HCT116 (cell line): ENCODE data around the gene ADAMTS1. TPM values are rescaled to one million over a fixed set of nuclear protein-coding genes. Genes with fewer than 3 reads are reported as not detected.

ENCODE experiments used
- ATAC-seq: fragments of 200-7000 bp; cut with Tn5 transposase; 2 replicates; pipeline ENCODE4 v1.9.1; 2020; ENCODE audit warnings: mild to moderate bottlenecking, moderate library complexity
- BruUV-seq: library from RNA; stranded (reverse); fragments of 400-500 nt; replicated peaks from 2 replicates; lab custom pipeline; 2021; lab: Mats Ljungman, UMichigan
- CTCF ChIA-PET: fragments of 300-600 bp; sonication (Branson Sonifier 250); formaldehyde crosslinking; loops from one replicate; lab custom pipeline; 2021; ENCODE audit warnings: antibody characterized with exemption; lab: Charles Lee
- POLR2A ChIA-PET: fragments of 300-600, 350-600 bp; sonication (Branson Sonifier 250); formaldehyde crosslinking; loops from one replicate; lab custom pipeline; 2021; ENCODE audit warnings: antibody characterized with exemption; lab: Charles Lee
- RAD21 ChIA-PET, 2 experiments: fragments of 300-600 bp; sonication (Branson Sonifier 250); formaldehyde crosslinking; loops; one replicate each; lab custom pipeline; 2023; ENCODE audit warnings: low total read pairs in 2 of 2; ENCODE audit not compliant: uncharacterized antibody in 2 of 2, unreplicated experiment in 2 of 2, low non-redundant PET in 1 of 2; lab: Charles Lee
- DNase-seq: peaks from one replicate; pipeline ENCODE4 v3.0.0-alpha.2; 2010; ENCODE audit warnings: low read depth, low spot score
- H2AFZ ChIP-seq: fragments of 200-600 bp; shearing (Covaris generic), sonication (generic); 2 replicates; pipeline ENCODE4 v1.6.1; 2017; ENCODE audit warnings: low read depth, mixed run types, mixed read lengths, antibody characterized with exemption, low read length; ENCODE audit not compliant: poor library complexity, severe bottlenecking
- H3K27ac ChIP-seq: 2 replicates; pipeline ENCODE4 v1.5.1; 2012; ENCODE audit warnings: low read depth, low read length
- H3K27me3 ChIP-seq: fragments of 200-600 bp; sonication (generic); 2 replicates; pipeline ENCODE4 v1.6.1; 2016; ENCODE audit warnings: mixed run types, low read length, mixed read lengths; ENCODE audit not compliant: insufficient read depth
- H3K36me3 ChIP-seq, 2 experiments: fragments of 200-500 bp in 1 of 2; fragments of 200-600 bp in 1 of 2; sonication (Bioruptor generic) in 1 of 2; sonication (generic) in 1 of 2; 2 replicates each; pipeline versions ENCODE4 v1.5.1 to v1.6.1; 2014 to 2016; ENCODE audit warnings: low read length in 2 of 2, inconsistent platforms in 1 of 2, mixed read lengths in 1 of 2, mixed run types in 1 of 2; ENCODE audit not compliant: insufficient read depth in 2 of 2, control insufficient read depth in 1 of 2
- H3K4me1 ChIP-seq, 2 experiments: fragments of 200-600 bp in 1 of 2; sonication (generic) in 1 of 2; 2 replicates each; pipeline versions ENCODE4 v1.5.1 to v1.6.1; 2012 to 2017; ENCODE audit warnings: low read length in 2 of 2, inconsistent platforms in 1 of 2, mild to moderate bottlenecking in 1 of 2, mixed read lengths in 1 of 2, mixed run types in 1 of 2, moderate library complexity in 1 of 2; ENCODE audit not compliant: insufficient read depth in 2 of 2, control insufficient read depth in 1 of 2
- H3K4me2 ChIP-seq: fragments of 200-600 bp; sonication (generic); 2 replicates; pipeline ENCODE4 v1.6.1; 2017; ENCODE audit warnings: mixed run types, low read length, mixed read lengths
- H3K4me3 ChIP-seq, 2 experiments: fragments of 200-600 bp in 1 of 2; sonication (generic) in 1 of 2; replicated peaks in 1 of 2; 2 replicates each; pipeline ENCODE4 v1.5.1; 2011 to 2016; ENCODE audit warnings: low read length in 2 of 2, control low read depth in 1 of 2, low read depth in 1 of 2, mild to moderate bottlenecking in 1 of 2, mixed read lengths in 1 of 2, mixed run types in 1 of 2
- H3K79me2 ChIP-seq: fragments of 200-600 bp; sonication (generic); 2 replicates; pipeline ENCODE4 v1.6.1; 2017; ENCODE audit warnings: mild to moderate bottlenecking, mixed run types, low read length, moderate library complexity, mixed read lengths; ENCODE audit not compliant: insufficient read depth
- H3K9ac ChIP-seq: fragments of 200-600 bp; sonication (generic); 2 replicates; pipeline ENCODE4 v1.6.1; 2016; ENCODE audit warnings: low read length, mixed read lengths
- H3K9me2 ChIP-seq: fragments of 200-600 bp; sonication (generic), shearing (Covaris generic); 2 replicates; pipeline ENCODE4 v1.6.1; 2017; ENCODE audit warnings: mixed run types, mild to moderate bottlenecking, moderate library complexity; ENCODE audit not compliant: insufficient read depth
- H3K9me3 ChIP-seq, 2 experiments: fragments of 200-500 bp in 1 of 2; fragments of 200-600 bp in 1 of 2; sonication (Bioruptor generic) in 1 of 2; sonication (generic) in 1 of 2; 2 replicates each; pipeline ENCODE4 v1.6.1; 2014 to 2017; ENCODE audit warnings: low read length in 2 of 2, mixed read lengths in 2 of 2, inconsistent platforms in 1 of 2, low read depth in 1 of 2, mild to moderate bottlenecking in 1 of 2, mixed run types in 1 of 2, moderate library complexity in 1 of 2; ENCODE audit not compliant: control insufficient read depth in 1 of 2, insufficient read depth in 1 of 2
- H4K20me1 ChIP-seq: fragments of 200-600 bp; sonication (generic), shearing (Covaris generic); 2 replicates; pipeline ENCODE4 v1.6.1; 2017; ENCODE audit warnings: mixed run types, mild to moderate bottlenecking, moderate library complexity; ENCODE audit not compliant: insufficient read depth
- CBX3 ChIP-seq: IDR thresholded peaks from 2 replicates; pipeline ENCODE4 v1.6.1; 2012; ENCODE audit warnings: low read depth
- EGR1 ChIP-seq: IDR thresholded peaks from 2 replicates; pipeline ENCODE4 v1.6.1; 2012; ENCODE audit warnings: low read depth
- ELF1 ChIP-seq: IDR thresholded peaks from 2 replicates; pipeline ENCODE4 v1.6.1; 2012; ENCODE audit warnings: low read depth, borderline replicate concordance
- POLR2AphosphoS5 ChIP-seq: IDR thresholded peaks from 2 replicates; pipeline ENCODE4 v1.6.1; 2011; ENCODE audit warnings: mild to moderate bottlenecking, low read depth, low read length, moderate library complexity
- SRF ChIP-seq: IDR thresholded peaks from 2 replicates; pipeline ENCODE4 v1.6.1; 2012; ENCODE audit warnings: low read depth
- TCF7L2 ChIP-seq: IDR thresholded peaks from 2 replicates; pipeline ENCODE4 v1.7.0; 2011; ENCODE audit warnings: borderline replicate concordance, inconsistent platforms; ENCODE audit not compliant: insufficient read depth, insufficient read length; ENCODE audit errors: extremely low read depth
- ZBTB33 ChIP-seq: IDR thresholded peaks from 2 replicates; pipeline ENCODE4 v1.6.1; 2011; ENCODE audit warnings: mild to moderate bottlenecking, low read length, moderate library complexity; ENCODE audit not compliant: insufficient replicate concordance; ENCODE audit errors: extremely low read depth
- intact Hi-C: fragments of 100-400 bp; cut with micrococcal nuclease; formaldehyde crosslinking; loops from 2 replicates; pipeline ENCODE4 v1.10.0; 2022
- total RNA-seq: library from RNA; stranded (reverse); gene quantifications from one replicate; pipeline ENCODE4 v1.2.1, GENCODE V29; 2021; ENCODE audit not compliant: unreplicated experiment
- TF ChIP-seq, protein P1 (sequence below), 3 experiments: fragments of 200-600 bp in 1 of 3; sonication (generic) in 1 of 3; IDR thresholded peaks in 2 of 3; conservative IDR thresholded peaks in 1 of 3; 2 replicates each; pipeline ENCODE4 v1.5.1; 2012 to 2017; ENCODE audit warnings: low read depth in 2 of 3, low read length in 2 of 3, antibody characterized with exemption in 1 of 3, borderline replicate concordance in 1 of 3, control low read depth in 1 of 3, mild to moderate bottlenecking in 1 of 3, mixed read lengths in 1 of 3, mixed run types in 1 of 3, moderate library complexity in 1 of 3; ENCODE audit not compliant: insufficient read depth in 1 of 3
- TF ChIP-seq, protein P2 (sequence below): IDR thresholded peaks from 2 replicates; pipeline ENCODE4 v1.6.1; 2012; ENCODE audit warnings: low read depth

Gene ADAMTS1
- total RNA-seq, 1 experiment from 2014 or later, result 0.98 TPM

DNA sequence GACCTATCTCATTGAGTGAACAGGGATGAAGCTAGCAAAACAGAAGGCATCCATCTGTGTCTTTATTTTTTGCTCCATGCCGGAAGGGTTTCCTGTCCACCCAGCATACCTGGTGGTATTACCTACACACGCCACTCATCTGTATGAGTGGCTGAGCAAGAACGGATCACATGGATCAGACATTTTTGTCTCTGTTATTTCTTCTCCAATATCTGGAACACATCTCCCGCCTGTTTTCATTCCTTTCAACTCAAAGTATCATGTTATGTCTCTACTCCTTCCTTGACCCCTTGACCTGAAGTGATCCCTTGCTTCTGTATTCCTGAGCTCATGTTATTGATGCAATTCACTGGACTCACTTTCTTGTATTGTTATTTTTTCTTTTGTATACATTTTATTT, 24.7 kb downstream of the ADAMTS1 start:
- ATAC-seq, result no peak
- ChIA-PET CTCF (no interaction called here), RAD21 (no interaction called here), POLR2A (no interaction called here)
- TF ChIP-seq ELF1, result no peak
- TF ChIP-seq ZBTB33, result no peak
- TF ChIP-seq POLR2AphosphoS5, result no peak
- TF ChIP-seq, protein P1, sequence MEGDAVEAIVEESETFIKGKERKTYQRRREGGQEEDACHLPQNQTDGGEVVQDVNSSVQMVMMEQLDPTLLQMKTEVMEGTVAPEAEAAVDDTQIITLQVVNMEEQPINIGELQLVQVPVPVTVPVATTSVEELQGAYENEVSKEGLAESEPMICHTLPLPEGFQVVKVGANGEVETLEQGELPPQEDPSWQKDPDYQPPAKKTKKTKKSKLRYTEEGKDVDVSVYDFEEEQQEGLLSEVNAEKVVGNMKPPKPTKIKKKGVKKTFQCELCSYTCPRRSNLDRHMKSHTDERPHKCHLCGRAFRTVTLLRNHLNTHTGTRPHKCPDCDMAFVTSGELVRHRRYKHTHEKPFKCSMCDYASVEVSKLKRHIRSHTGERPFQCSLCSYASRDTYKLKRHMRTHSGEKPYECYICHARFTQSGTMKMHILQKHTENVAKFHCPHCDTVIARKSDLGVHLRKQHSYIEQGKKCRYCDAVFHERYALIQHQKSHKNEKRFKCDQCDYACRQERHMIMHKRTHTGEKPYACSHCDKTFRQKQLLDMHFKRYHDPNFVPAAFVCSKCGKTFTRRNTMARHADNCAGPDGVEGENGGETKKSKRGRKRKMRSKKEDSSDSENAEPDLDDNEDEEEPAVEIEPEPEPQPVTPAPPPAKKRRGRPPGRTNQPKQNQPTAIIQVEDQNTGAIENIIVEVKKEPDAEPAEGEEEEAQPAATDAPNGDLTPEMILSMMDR (IDR thresholded peaks at IDR 0.05 in 2 of 3, conservative IDR thresholded peaks at IDR 0.05 in 1 of 3; ENCODE audit: borderline replicate concordance in 1 of 3, insufficient read depth in 1 of 3, low read depth in 2 of 3, low read length in 2 of 3), result no peak
- TF ChIP-seq, protein P2, sequence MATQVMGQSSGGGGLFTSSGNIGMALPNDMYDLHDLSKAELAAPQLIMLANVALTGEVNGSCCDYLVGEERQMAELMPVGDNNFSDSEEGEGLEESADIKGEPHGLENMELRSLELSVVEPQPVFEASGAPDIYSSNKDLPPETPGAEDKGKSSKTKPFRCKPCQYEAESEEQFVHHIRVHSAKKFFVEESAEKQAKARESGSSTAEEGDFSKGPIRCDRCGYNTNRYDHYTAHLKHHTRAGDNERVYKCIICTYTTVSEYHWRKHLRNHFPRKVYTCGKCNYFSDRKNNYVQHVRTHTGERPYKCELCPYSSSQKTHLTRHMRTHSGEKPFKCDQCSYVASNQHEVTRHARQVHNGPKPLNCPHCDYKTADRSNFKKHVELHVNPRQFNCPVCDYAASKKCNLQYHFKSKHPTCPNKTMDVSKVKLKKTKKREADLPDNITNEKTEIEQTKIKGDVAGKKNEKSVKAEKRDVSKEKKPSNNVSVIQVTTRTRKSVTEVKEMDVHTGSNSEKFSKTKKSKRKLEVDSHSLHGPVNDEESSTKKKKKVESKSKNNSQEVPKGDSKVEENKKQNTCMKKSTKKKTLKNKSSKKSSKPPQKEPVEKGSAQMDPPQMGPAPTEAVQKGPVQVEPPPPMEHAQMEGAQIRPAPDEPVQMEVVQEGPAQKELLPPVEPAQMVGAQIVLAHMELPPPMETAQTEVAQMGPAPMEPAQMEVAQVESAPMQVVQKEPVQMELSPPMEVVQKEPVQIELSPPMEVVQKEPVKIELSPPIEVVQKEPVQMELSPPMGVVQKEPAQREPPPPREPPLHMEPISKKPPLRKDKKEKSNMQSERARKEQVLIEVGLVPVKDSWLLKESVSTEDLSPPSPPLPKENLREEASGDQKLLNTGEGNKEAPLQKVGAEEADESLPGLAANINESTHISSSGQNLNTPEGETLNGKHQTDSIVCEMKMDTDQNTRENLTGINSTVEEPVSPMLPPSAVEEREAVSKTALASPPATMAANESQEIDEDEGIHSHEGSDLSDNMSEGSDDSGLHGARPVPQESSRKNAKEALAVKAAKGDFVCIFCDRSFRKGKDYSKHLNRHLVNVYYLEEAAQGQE, result no peak
- TF ChIP-seq EGR1, result no peak
- no peak for TF ChIP-seq SRF
- no peak for TF ChIP-seq CBX3
- TF ChIP-seq TCF7L2, result no peak
- Histone ChIP-seq H3K4me3 (no peak overlapping the region), H3K4me2 (no peak overlapping the region), H3K9me3 (peaks cover 6 to 33% of the 10 kb centered on the region in 2 experiments; a peak in 1 of 4 replicates), H4K20me1 (no peaks in the 10 kb centered on the region), H3K9ac (no peak overlapping the region), H2AFZ (no peak overlapping the region), H3K79me2 (no peaks in the 10 kb centered on the region), H3K9me2 (no peaks in the 10 kb centered on the region), H3K36me3 (no peaks in the 10 kb centered on the region; a peak in 1 of 4 replicates), H3K4me1 (no peaks in the 10 kb centered on the region), H3K27ac (no peak overlapping the region), H3K27me3 (no peaks in the 10 kb centered on the region)
- no peak for DNase-seq
- intact Hi-C loops, result no loop called here
- BruUV-seq, result no TSS peak
